ENCODE data around the gene CHST9.

DNA sequence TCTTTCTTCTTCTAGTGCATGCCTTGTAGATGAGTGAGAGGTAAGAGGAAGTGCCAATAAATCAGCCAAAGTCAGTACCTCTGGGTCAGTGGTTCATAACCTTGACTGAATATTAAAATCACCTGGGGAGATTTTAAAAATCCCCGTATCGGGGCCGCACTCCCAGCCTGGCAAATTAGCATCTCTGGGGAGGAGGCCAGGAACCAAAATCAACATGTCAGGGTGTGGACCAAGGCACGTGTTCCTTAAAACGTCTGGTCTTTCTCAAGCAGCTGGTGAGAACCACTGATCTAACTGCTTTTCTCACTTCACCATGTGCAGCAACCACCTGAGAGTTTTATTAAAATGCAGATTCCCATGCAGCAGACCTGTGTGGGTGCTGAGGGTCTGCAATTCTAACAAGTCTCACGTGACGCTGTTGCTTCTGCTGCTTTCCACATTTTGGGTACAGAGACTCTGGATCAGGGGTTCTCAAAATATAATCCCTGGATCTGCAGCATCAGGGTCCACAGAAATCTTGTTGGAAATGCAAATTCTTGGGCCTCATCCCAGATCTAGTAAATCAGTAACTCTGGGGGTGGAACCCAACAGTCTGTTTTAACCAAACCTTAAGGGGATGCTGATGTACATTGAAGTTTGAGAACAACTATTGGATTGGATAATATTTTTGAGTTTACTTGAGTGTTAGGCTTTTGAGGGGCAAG is 49.5 kb downstream of the CHST9 start:
- TF ChIP-seq, protein P1, sequence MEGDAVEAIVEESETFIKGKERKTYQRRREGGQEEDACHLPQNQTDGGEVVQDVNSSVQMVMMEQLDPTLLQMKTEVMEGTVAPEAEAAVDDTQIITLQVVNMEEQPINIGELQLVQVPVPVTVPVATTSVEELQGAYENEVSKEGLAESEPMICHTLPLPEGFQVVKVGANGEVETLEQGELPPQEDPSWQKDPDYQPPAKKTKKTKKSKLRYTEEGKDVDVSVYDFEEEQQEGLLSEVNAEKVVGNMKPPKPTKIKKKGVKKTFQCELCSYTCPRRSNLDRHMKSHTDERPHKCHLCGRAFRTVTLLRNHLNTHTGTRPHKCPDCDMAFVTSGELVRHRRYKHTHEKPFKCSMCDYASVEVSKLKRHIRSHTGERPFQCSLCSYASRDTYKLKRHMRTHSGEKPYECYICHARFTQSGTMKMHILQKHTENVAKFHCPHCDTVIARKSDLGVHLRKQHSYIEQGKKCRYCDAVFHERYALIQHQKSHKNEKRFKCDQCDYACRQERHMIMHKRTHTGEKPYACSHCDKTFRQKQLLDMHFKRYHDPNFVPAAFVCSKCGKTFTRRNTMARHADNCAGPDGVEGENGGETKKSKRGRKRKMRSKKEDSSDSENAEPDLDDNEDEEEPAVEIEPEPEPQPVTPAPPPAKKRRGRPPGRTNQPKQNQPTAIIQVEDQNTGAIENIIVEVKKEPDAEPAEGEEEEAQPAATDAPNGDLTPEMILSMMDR (conservative IDR thresholded peaks at IDR 0.05; ENCODE audit: low read depth, low read length) = no peak
- TF ChIP-seq MAZ (IDR thresholded peaks at IDR 0.05; ENCODE audit: borderline replicate concordance, low read depth, low read length) = no peak
- no peak for TF ChIP-seq FOS (IDR thresholded peaks at IDR 0.05; ENCODE audit: low read depth, low read length)
- no peak for TF ChIP-seq RFX5 (IDR thresholded peaks at IDR 0.05; ENCODE audit: low read depth, low read length)
- no peak for TF ChIP-seq CHD1 (IDR thresholded peaks at IDR 0.05; ENCODE audit: low read depth, low read length)
- TF ChIP-seq POLR2A (IDR thresholded peaks at IDR 0.05; ENCODE audit: low read depth, low read length) = no peak
- TF ChIP-seq, protein P2, sequence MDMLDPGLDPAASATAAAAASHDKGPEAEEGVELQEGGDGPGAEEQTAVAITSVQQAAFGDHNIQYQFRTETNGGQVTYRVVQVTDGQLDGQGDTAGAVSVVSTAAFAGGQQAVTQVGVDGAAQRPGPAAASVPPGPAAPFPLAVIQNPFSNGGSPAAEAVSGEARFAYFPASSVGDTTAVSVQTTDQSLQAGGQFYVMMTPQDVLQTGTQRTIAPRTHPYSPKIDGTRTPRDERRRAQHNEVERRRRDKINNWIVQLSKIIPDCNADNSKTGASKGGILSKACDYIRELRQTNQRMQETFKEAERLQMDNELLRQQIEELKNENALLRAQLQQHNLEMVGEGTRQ (IDR thresholded peaks at IDR 0.05; ENCODE audit: low read depth, low read length) = no peak
- TF ChIP-seq SMC3 (IDR thresholded peaks at IDR 0.05; ENCODE audit: low read depth, low read length) = no peak
- TF ChIP-seq CEBPB (IDR thresholded peaks at IDR 0.05; ENCODE audit: low read depth, low read length) = no peak
- TF ChIP-seq MAFK (IDR thresholded peaks at IDR 0.05; ENCODE audit: low read depth, low read length) = no peak
- TF ChIP-seq RAD21 (IDR thresholded peaks at IDR 0.05; ENCODE audit: low read length) = no peak
- TF ChIP-seq MXI1 (IDR thresholded peaks at IDR 0.05; ENCODE audit: borderline replicate concordance, low read depth, low read length) = no peak
- TF ChIP-seq BHLHE40 (IDR thresholded peaks at IDR 0.05; ENCODE audit: low read depth, low read length) = no peak

Data from IMR-90 (cell line).